ENCODE data around the gene SORCS2.

SORCS2 gene

DNA sequence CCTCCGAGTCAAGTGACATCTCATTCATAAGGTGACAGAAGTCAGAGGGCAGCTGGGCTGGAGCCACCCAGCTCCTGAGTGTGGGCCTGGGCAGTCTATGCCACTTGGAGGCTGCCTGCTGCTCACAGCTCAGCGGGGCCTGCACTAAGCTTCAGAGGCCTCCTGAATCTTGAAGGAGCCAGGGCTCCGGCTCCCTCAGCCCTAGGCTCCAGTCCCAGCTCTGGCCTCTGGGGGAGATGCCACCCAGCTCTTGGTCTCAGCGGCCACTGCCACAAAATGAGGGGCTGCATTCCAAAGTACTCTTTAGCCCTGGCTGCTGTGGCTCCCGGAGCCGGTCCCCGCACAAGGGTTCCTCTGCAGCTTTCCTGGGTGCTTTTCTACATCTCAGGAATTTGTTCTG lies 275.1 kb downstream of the SORCS2 start:
- H3K4me1 ChIP-seq: no peaks in the 10 kb centered on the region
- H3K27me3 ChIP-seq: no peaks in the 10 kb centered on the region
- DNase-seq: no peak
- no peaks in the 10 kb centered on the region for H3K9me3 ChIP-seq
- TF ChIP-seq, protein P1, sequence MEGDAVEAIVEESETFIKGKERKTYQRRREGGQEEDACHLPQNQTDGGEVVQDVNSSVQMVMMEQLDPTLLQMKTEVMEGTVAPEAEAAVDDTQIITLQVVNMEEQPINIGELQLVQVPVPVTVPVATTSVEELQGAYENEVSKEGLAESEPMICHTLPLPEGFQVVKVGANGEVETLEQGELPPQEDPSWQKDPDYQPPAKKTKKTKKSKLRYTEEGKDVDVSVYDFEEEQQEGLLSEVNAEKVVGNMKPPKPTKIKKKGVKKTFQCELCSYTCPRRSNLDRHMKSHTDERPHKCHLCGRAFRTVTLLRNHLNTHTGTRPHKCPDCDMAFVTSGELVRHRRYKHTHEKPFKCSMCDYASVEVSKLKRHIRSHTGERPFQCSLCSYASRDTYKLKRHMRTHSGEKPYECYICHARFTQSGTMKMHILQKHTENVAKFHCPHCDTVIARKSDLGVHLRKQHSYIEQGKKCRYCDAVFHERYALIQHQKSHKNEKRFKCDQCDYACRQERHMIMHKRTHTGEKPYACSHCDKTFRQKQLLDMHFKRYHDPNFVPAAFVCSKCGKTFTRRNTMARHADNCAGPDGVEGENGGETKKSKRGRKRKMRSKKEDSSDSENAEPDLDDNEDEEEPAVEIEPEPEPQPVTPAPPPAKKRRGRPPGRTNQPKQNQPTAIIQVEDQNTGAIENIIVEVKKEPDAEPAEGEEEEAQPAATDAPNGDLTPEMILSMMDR (IDR thresholded peaks at IDR 0.05; ENCODE audit: low read depth, low read length): no peak
- H3K36me3 ChIP-seq: no peaks in the 10 kb centered on the region
- H3K4me3 ChIP-seq (ENCODE audit: low read depth, low read length): no peak overlapping the region

GRCh38 chr4:7469023-7469422 lies 276.7 kb downstream of the SORCS2 start:
- DNase-seq: no peak
- Histone ChIP-seq H3K27me3 (no peaks in the 10 kb centered on the region), H3K4me1 (no peaks in the 10 kb centered on the region), H3K4me3 (ENCODE audit: low read depth, low read length) (no peak overlapping the region), H3K9me3 (no peaks in the 10 kb centered on the region), H3K36me3 (no peaks in the 10 kb centered on the region)
- TF ChIP-seq, protein P1 (IDR thresholded peaks at IDR 0.05; ENCODE audit: low read depth, low read length): no peak

DNA sequence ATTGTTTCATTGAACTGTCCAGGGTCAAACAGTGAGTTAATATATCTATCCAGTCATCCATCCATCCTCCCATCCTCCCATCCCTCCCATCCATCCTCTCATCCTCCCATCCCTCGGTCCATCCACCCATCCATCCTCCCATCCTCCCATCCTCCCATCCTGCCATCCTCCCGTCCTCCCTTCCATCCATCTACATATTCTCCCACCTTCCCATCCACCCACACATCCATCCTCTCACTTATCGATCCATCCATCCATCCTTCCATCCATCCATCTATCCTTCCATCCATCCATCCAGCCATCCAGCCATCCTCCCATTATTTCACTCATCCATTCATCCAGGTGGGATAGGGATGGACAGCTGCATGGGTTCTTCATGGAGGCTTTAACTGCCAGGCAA lies 277.8 kb downstream of the SORCS2 start:
- H3K4me3 ChIP-seq (ENCODE audit: low read depth, low read length): no peak overlapping the region
- H3K27me3 ChIP-seq: no peaks in the 10 kb centered on the region
- H3K9me3 ChIP-seq: no peaks in the 10 kb centered on the region
- TF ChIP-seq, protein P1 (IDR thresholded peaks at IDR 0.05; ENCODE audit: low read depth, low read length): no peak
- H3K4me1 ChIP-seq: no peaks in the 10 kb centered on the region
- DNase-seq: no peak
- H3K36me3 ChIP-seq: no peaks in the 10 kb centered on the region

- Histone ChIP-seq H3K9me3 (no peaks in the 10 kb centered on the region), H3K4me3 (ENCODE audit: low read depth, low read length) (no peak overlapping the region), H3K36me3 (no peaks in the 10 kb centered on the region), H3K27me3 (no peaks in the 10 kb centered on the region), H3K4me1 (no peaks in the 10 kb centered on the region)
- TF ChIP-seq, protein P1 (IDR thresholded peaks at IDR 0.05; ENCODE audit: low read depth, low read length): no peak
- DNase-seq: no peak
Observed at GRCh38 chr4:7470522-7471128, 278.3 kb downstream of the SORCS2 start.

DNA sequence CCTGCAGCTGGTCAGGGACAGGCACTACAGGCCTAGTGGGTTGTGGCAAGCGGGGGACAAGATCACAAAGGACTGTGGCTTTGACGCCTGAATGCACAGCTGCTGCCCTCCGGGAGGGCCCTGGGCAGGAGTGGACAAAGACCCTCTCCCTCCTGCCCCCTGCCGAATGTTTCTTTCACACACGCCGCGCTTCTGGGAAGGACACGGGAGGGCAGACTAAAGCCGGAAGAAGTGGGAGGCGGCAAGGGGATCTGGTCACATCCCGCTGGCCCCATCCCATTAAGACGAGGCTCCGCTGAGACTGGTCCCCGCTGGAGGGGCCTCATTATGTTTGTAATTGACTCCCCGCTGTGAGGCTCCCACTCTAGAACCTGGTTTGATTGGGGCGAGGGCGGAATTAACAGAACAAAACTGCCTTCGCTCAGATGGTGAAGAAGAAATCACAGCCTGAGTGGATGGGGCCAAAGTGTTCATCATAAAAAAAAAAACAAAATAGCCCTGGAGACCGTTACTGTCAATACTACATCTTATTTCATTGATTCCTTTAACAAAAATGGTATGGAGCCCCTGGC lies 280.2 kb downstream of the SORCS2 start:
- Histone ChIP-seq H3K9me3 (no peaks in the 10 kb centered on the region), H3K4me3 (ENCODE audit: low read depth, low read length) (no peak overlapping the region), H3K27me3 (no peaks in the 10 kb centered on the region), H3K36me3 (no peaks in the 10 kb centered on the region), H3K4me1 (no peaks in the 10 kb centered on the region)
- DNase-seq: no peak
- TF ChIP-seq, protein P1 (IDR thresholded peaks at IDR 0.05; ENCODE audit: low read depth, low read length): no peak

DNA sequence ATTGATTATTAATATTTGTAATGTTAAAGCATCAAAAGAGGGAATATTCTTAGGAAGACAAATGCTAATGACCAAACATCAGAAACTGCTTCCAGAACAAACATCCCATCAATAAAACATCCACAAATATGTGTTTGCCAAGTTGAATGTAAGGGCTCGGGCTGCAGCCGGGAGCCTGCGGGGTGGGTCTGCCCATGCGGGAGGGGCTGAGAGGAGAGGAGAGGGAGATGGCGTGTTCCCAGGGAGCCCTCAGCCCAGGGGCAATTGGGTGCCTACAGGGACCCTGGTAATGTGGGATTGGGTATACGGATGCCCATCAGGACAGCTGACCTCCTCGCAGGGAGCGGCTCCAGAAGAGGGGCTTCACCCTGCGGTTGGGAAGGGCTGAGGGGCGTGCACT lies 280.7 kb downstream of the SORCS2 start:
- H3K36me3 ChIP-seq: no peaks in the 10 kb centered on the region
- H3K4me3 ChIP-seq (ENCODE audit: low read depth, low read length): no peak overlapping the region
- no peaks in the 10 kb centered on the region for H3K27me3 ChIP-seq
- no peak for DNase-seq
- H3K4me1 ChIP-seq: no peaks in the 10 kb centered on the region
- H3K9me3 ChIP-seq: no peaks in the 10 kb centered on the region
- TF ChIP-seq, protein P1 (IDR thresholded peaks at IDR 0.05; ENCODE audit: low read depth, low read length): no peak

Measured in BE2C (cell line).